ENCODE measurements around the gene TOR1AIP2. TPM values are rescaled to one million over a fixed set of nuclear protein-coding genes. Genes with fewer than 3 reads are reported as not detected.

TOR1AIP2 gene
- total RNA-seq, 2 experiments from 2014 or later, result 71.6 to 72.7 TPM

DNA sequence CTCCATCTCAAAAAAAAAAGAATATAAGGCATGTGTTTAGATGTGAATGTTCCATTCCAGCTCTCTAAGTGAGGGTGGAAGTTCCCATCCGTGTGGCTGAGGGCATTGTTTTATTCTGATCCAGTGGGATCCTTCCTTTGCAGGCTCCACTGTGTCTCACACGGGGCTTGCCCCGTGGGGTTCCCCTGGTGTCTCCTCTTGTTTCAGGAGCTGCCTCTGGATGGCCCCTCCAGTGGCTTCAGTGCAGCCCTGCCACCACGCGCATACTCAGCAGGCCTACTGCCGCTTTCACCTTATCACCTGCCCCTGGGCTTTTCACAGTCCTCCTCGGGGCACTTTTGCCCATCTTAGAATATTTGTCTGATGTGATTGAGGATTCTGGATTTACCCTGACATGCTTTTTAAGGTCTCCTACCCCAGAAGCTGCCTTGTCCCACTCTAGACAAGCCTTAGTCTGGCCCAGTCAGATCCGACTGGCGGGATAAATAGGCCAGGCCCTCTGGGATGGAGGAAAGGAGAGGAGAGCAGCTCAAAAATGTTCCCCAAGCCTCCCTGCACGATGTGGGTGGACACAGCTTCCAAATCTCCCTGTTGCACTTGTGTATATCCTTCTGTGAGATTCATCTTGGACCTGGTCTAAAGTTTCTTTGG is 79.3 kb downstream of the TOR1AIP2 start:
- Histone ChIP-seq H3K4me3 (ENCODE audit: low read length) (no peak overlapping the region), H3K36me3 (ENCODE audit: insufficient read depth, low read length) (no peaks in the 10 kb centered on the region), H3K27me3 (ENCODE audit: control insufficient read depth in 1 of 2, insufficient read depth in 2 of 2, low read length in 2 of 2) (no peaks in the 10 kb centered on the region), H3K4me1 (ENCODE audit: insufficient read depth, low read length) (no peaks in the 10 kb centered on the region), H3K27ac (ENCODE audit: low read depth in 1 of 2, low read length in 2 of 2) (no peak overlapping the region), H3K9me3 (ENCODE audit: control insufficient read depth in 1 of 2, insufficient read depth in 1 of 2, low read length in 2 of 2) (no peaks in the 10 kb centered on the region)
- Mint-ChIP-seq H3K4me3 (no peak overlapping the region), H3K4me1 (ENCODE audit: low read depth) (no peaks in the 10 kb centered on the region), H3K36me3 (ENCODE audit: low read depth) (no peaks in the 10 kb centered on the region), H3K27me3 (no peaks in the 10 kb centered on the region), H3K9me3 (no peaks in the 10 kb centered on the region), H3K27ac (no peak overlapping the region)
- CTCF ChIA-PET, result no interaction called here
- ATAC-seq (ENCODE audit: poor library complexity) (no peak), DNase-seq (no peak)
- intact Hi-C loops (cut with DNase I, micrococcal nuclease), result no loop called here
- TF ChIP-seq, protein P1, sequence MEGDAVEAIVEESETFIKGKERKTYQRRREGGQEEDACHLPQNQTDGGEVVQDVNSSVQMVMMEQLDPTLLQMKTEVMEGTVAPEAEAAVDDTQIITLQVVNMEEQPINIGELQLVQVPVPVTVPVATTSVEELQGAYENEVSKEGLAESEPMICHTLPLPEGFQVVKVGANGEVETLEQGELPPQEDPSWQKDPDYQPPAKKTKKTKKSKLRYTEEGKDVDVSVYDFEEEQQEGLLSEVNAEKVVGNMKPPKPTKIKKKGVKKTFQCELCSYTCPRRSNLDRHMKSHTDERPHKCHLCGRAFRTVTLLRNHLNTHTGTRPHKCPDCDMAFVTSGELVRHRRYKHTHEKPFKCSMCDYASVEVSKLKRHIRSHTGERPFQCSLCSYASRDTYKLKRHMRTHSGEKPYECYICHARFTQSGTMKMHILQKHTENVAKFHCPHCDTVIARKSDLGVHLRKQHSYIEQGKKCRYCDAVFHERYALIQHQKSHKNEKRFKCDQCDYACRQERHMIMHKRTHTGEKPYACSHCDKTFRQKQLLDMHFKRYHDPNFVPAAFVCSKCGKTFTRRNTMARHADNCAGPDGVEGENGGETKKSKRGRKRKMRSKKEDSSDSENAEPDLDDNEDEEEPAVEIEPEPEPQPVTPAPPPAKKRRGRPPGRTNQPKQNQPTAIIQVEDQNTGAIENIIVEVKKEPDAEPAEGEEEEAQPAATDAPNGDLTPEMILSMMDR (IDR thresholded peaks at IDR 0.05), result no peak
- POLR2A ChIA-PET, result no interaction called here

DNA sequence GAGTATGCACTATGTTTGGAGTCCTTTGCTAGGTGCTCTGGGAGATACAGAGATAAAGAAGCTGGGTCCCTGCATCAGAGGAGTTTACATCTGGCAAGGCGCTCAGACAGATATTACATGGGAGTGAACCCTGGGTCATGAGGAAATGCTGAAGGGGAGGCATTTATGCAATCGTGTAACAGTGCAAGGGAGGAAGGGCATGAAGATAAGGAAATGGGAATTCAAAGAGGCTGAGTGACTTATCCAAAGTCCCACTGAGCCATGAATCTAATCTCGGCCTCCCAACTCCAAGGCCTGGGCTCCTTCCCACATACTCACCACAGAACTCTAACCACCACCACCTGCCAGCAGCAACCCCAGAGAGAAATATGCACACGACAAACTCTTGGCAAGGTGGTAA is 82.9 kb downstream of the TOR1AIP2 start:
- H3K9me3 Mint-ChIP-seq, result no peaks in the 10 kb centered on the region
- no peaks in the 10 kb centered on the region for H3K36me3 Mint-ChIP-seq (ENCODE audit: low read depth)
- H3K4me1 Mint-ChIP-seq (ENCODE audit: low read depth), result no peaks in the 10 kb centered on the region
- H3K9me3 ChIP-seq (ENCODE audit: control insufficient read depth in 1 of 2, insufficient read depth in 1 of 2, low read length in 2 of 2), result no peaks in the 10 kb centered on the region
- intact Hi-C loops (cut with DNase I, micrococcal nuclease), result no loop called here
- no peaks in the 10 kb centered on the region for H3K27me3 ChIP-seq (ENCODE audit: control insufficient read depth in 1 of 2, insufficient read depth in 2 of 2, low read length in 2 of 2)
- H3K27ac Mint-ChIP-seq, result no peak overlapping the region
- TF ChIP-seq, protein P1 (IDR thresholded peaks at IDR 0.05), result no peak
- H3K27ac ChIP-seq (ENCODE audit: low read depth in 1 of 2, low read length in 2 of 2), result no peak overlapping the region
- H3K27me3 Mint-ChIP-seq, result no peaks in the 10 kb centered on the region
- POLR2A ChIA-PET, result no interaction called here
- H3K36me3 ChIP-seq (ENCODE audit: insufficient read depth, low read length), result no peaks in the 10 kb centered on the region
- H3K4me1 ChIP-seq (ENCODE audit: insufficient read depth, low read length), result no peaks in the 10 kb centered on the region
- H3K4me3 ChIP-seq (ENCODE audit: low read length), result no peak overlapping the region
- CTCF ChIA-PET, result interaction anchor here (1.4 kb wide), 1 partner anchor 88 kb away, joined by 3 read pairs; no protein-coding TSS in a partner anchor
- no peak overlapping the region for H3K4me3 Mint-ChIP-seq
- ATAC-seq (ENCODE audit: poor library complexity) (no peak), DNase-seq (no peak)

DNA sequence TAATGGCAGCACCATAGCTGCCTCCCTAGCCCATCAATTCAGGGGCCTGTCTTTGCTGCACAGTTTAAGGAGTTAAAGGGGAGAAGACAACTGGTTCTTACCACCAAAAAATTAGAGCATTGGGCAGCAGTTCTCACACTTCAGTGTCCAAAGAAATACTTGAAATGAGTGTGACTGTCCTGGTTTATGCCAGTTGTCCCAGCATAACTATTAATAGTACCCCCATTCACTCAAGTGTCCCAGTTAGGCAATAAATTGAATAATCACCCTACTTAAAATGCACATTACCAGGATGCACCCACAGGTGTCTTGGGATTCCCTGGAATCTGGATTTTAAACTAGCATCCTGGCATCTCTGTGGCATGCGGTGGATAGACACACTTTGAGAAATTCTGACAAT is 83.5 kb downstream of the TOR1AIP2 start:
- ChIA-PET CTCF (no interaction called here), POLR2A (no interaction called here)
- H3K27ac ChIP-seq (ENCODE audit: low read depth in 1 of 2, low read length in 2 of 2), result no peak overlapping the region
- TF ChIP-seq, protein P1 (IDR thresholded peaks at IDR 0.05), result no peak
- ATAC-seq (ENCODE audit: poor library complexity) (no peak), DNase-seq (no peak)
- no peak overlapping the region for H3K4me3 ChIP-seq (ENCODE audit: low read length)
- intact Hi-C loops (cut with DNase I, micrococcal nuclease), result no loop called here
- H3K27me3 Mint-ChIP-seq, result no peaks in the 10 kb centered on the region
- no peaks in the 10 kb centered on the region for H3K4me1 ChIP-seq (ENCODE audit: insufficient read depth, low read length)
- no peaks in the 10 kb centered on the region for H3K36me3 Mint-ChIP-seq (ENCODE audit: low read depth)
- no peak overlapping the region for H3K4me3 Mint-ChIP-seq
- H3K4me1 Mint-ChIP-seq (ENCODE audit: low read depth), result no peaks in the 10 kb centered on the region
- no peak overlapping the region for H3K27ac Mint-ChIP-seq
- H3K36me3 ChIP-seq (ENCODE audit: insufficient read depth, low read length), result no peaks in the 10 kb centered on the region
- no peaks in the 10 kb centered on the region for H3K9me3 ChIP-seq (ENCODE audit: control insufficient read depth in 1 of 2, insufficient read depth in 1 of 2, low read length in 2 of 2)
- no peaks in the 10 kb centered on the region for H3K27me3 ChIP-seq (ENCODE audit: control insufficient read depth in 1 of 2, insufficient read depth in 2 of 2, low read length in 2 of 2)
- no peaks in the 10 kb centered on the region for H3K9me3 Mint-ChIP-seq

All from CD4-positive, alpha-beta T cell (primary cell).